K562 (cell line): ENCODE measurements around the gene SBK1. TPM values are rescaled to one million over a fixed set of nuclear protein-coding genes. Genes with fewer than 3 reads are reported as not detected.

Source experiments
- ATAC-seq: fragments of 200-7000 bp; cut with Tn5 transposase; 3 replicates; pipeline ENCODE4 v1.9.1; 2020; ENCODE audit warnings: moderate library complexity
- BruUV-seq: library from RNA; stranded (reverse); fragments of 400-500 nt; replicated peaks from 2 replicates; lab custom pipeline; 2021; lab: Mats Ljungman, UMichigan
- CTCF ChIA-PET: fragments of 300-600 bp; formaldehyde crosslinking; extraction: SDS; loops from one replicate; lab custom pipeline; 2021; ENCODE audit warnings: low intra/inter-chr PET ratio; lab: Yijun Ruan, JAX
- POLR2A ChIA-PET: fragments of 300-600, 350-650 bp; sonication (Branson Sonifier 250); formaldehyde crosslinking; extraction: SDS; loops from one replicate; lab custom pipeline; 2021; ENCODE audit warnings: antibody characterized with exemption, inconsistent platforms; lab: Yijun Ruan, JAX
- DNase-seq, 4 experiments: peaks; one replicate each; pipeline versions ENCODE4 v3.0.0 to v3.0.0-alpha.2; 2011 to 2018; ENCODE audit warnings: low spot score in 3 of 4, mixed read lengths in 3 of 4; ENCODE audit errors: extremely low read depth in 1 of 4
- FAIRE-seq: peaks from 2 replicates; lab custom pipeline; 2011; peaks lifted over from hg19 to GRCh38; lab: Jason Lieb, UNC
- H2AFZ ChIP-seq: 2 replicates; pipeline ENCODE4 v1.6.0; 2011; ENCODE audit warnings: low read depth, low read length, control low read depth, inconsistent platforms
- H3K27ac ChIP-seq: fragments of 200-600 bp; 3 replicates; pipeline ENCODE4 v1.8.0; 2011; ENCODE audit warnings: low read depth, mild to moderate bottlenecking, control low read depth, inconsistent platforms, low read length, moderate library complexity, mixed read lengths; ENCODE audit errors: extremely low read depth
- H3K27me3 ChIP-seq, 2 experiments: fragments of 300-600 bp in 1 of 2; 2 replicates in 1 of 2; 3 replicates in 1 of 2; pipeline versions ENCODE4 v1.6.0 to v1.8.0; 2011; ENCODE audit warnings: inconsistent platforms in 2 of 2, low read length in 2 of 2, mild to moderate bottlenecking in 1 of 2, mixed read lengths in 1 of 2, moderate library complexity in 1 of 2; ENCODE audit not compliant: control insufficient read depth in 2 of 2, insufficient read depth in 2 of 2
- H3K36me3 ChIP-seq: fragments of 300-600 bp; 3 replicates; pipeline ENCODE4 v1.8.0; 2011; ENCODE audit warnings: mild to moderate bottlenecking, low read length, inconsistent platforms; ENCODE audit not compliant: control insufficient read depth, insufficient read depth
- H3K4me1 ChIP-seq, 2 experiments: fragments of 200-600 bp in 1 of 2; replicated peaks in 1 of 2; 2 replicates in 1 of 2; 3 replicates in 1 of 2; pipeline versions ENCODE4 v1.5.1 to v1.8.0; 2011; ENCODE audit warnings: inconsistent platforms in 2 of 2, low read length in 2 of 2, mild to moderate bottlenecking in 1 of 2, mixed read lengths in 1 of 2, moderate library complexity in 1 of 2; ENCODE audit not compliant: control insufficient read depth in 2 of 2, insufficient read depth in 2 of 2
- H3K4me2 ChIP-seq: 2 replicates; pipeline ENCODE4 v1.6.1; 2011; ENCODE audit warnings: low read length, control low read depth, inconsistent platforms, mixed read lengths; ENCODE audit not compliant: insufficient read depth
- H3K4me3 ChIP-seq: fragments of 200-600 bp; sonication (generic), shearing (Covaris generic); 2 replicates; pipeline ENCODE4 v1.5.1; 2016; ENCODE audit warnings: control low read depth, inconsistent platforms
- H3K79me2 ChIP-seq: fragments of 200-600 bp; 3 replicates; pipeline ENCODE4 v1.8.0; 2011; ENCODE audit warnings: low read length, inconsistent platforms; ENCODE audit not compliant: control insufficient read depth, insufficient read depth
- H3K9ac ChIP-seq, 2 experiments: 2 replicates each; pipeline versions ENCODE4 v1.6.0 to v1.6.1; 2011; ENCODE audit warnings: low read depth in 2 of 2, low read length in 2 of 2, control low read depth in 1 of 2, inconsistent platforms in 1 of 2, mild to moderate bottlenecking in 1 of 2, mixed read lengths in 1 of 2; ENCODE audit not compliant: insufficient read depth in 1 of 2
- H3K9me1 ChIP-seq: one replicate; pipeline ENCODE4 v1.6.0; 2011; ENCODE audit warnings: inconsistent platforms, mild to moderate bottlenecking, low read length, moderate library complexity; ENCODE audit not compliant: control insufficient read depth, insufficient read depth
- H3K9me3 ChIP-seq: replicated peaks from 2 replicates; pipeline ENCODE4 v1.5.1; 2011; ENCODE audit warnings: low read depth, low read length, inconsistent platforms; ENCODE audit not compliant: control insufficient read depth, insufficient read depth
- H4K20me1 ChIP-seq: replicated peaks from 2 replicates; pipeline ENCODE4 v1.6.1; 2011; ENCODE audit warnings: low read length, inconsistent platforms, mixed read lengths; ENCODE audit not compliant: control insufficient read depth, insufficient read depth
- ARID1B ChIP-seq: fragments of 450-650 bp; IDR thresholded peaks from 2 replicates; pipeline ENCODE4 v1.6.1; 2016; ENCODE audit warnings: antibody characterized with exemption, mild to moderate bottlenecking, inconsistent platforms
- FOXA3 ChIP-seq, 2 experiments: fragments of 450-650 bp in 1 of 2; sonication (generic) in 1 of 2; formaldehyde crosslinking; IDR thresholded peaks in 1 of 2; conservative IDR thresholded peaks in 1 of 2; 2 replicates each; pipeline versions ENCODE4 v1.4.0 to v1.8.0; 2020 to 2022; ENCODE audit warnings: mild to moderate bottlenecking in 2 of 2, missing genetic modification reagents in 1 of 2
- PHF20 ChIP-seq: fragments of 450-650 bp; IDR thresholded peaks from 2 replicates; pipeline ENCODE4 v1.6.1; 2018; ENCODE audit not compliant: partially characterized antibody
- PHTF2 ChIP-seq: fragments of 250-450 bp; sonication (Bioruptor Pico); IDR thresholded peaks from 2 replicates; pipeline ENCODE4 v1.5.0; 2021; ENCODE audit warnings: mild to moderate bottlenecking
- SETDB1 ChIP-seq: IDR thresholded peaks from one replicate; pipeline ENCODE4 v1.6.1; 2012; ENCODE audit warnings: low read length, control low read depth, inconsistent platforms
- TCF3 ChIP-seq: sonication (generic); formaldehyde crosslinking; IDR thresholded peaks from 2 replicates; pipeline ENCODE4 v1.4.0; 2020; ENCODE audit warnings: mild to moderate bottlenecking, missing genetic modification reagents
- WGBS: fragments of 100-300 bp; shearing (Covaris generic); methylation state at CpG from one replicate; pipeline ENCODE4 v1.1.6; 2016; ENCODE audit warnings: low coverage, mixed read lengths; ENCODE audit not compliant: insufficient coverage; ENCODE audit errors: missing lambda C conversion rate; 5-methylcytosine and 5-hydroxymethylcytosine counted together
- in situ Hi-C: fragments of 300-500 bp; cut with MboI; formaldehyde crosslinking; loops from 4 replicates; pipeline ENCODE4 v1.15.0; 2018; ENCODE audit warnings: inconsistent platforms, mixed read lengths
- intact Hi-C: fragments of 100-400 bp; cut with micrococcal nuclease; formaldehyde crosslinking; loops from 2 replicates; pipeline ENCODE4 v1.14.2; 2022
- polyA plus RNA-seq, 8 experiments: library from polyadenylated mRNA; depleted of rRNA in 4 of 8; stranded (reverse) in 5 of 8; unstranded in 3 of 8; fragments of >200 nt; fragmentation: Nextera tagmentation in 2 of 8; fragmentation: Illumina TruSeq in 1 of 8; extraction: Ambion mirVana in 2 of 8; extraction: Trizol in 1 of 8; gene quantifications; 2 replicates each; pipeline versions ENCODE4 v1.2.1 to v1.2.3, GENCODE V29; 2011 to 2014; ENCODE audit warnings: inconsistent platforms in 1 of 8, missing spikeins in 1 of 8
- total RNA-seq, 7 experiments: library from RNA; depleted of rRNA in 6 of 7; stranded (reverse); fragments of >200 nt in 6 of 7; fragmentation: Illumina TruSeq in 2 of 7; extraction: Trizol in 2 of 7; gene quantifications; 2 replicates each; pipeline versions ENCODE4 v1.2.1 to v1.2.3, GENCODE V29; 2011 to 2021; ENCODE audit warnings: low replicate concordance in 1 of 7
- TF ChIP-seq, protein P1 (sequence below): sonication (generic); formaldehyde crosslinking; IDR thresholded peaks from 2 replicates; pipeline ENCODE4 v1.8.1; 2023; ENCODE audit warnings: mild to moderate bottlenecking, missing genetic modification reagents, moderate library complexity
- TF ChIP-seq, protein P2 (sequence below): fragments of 250-450 bp; sonication (Bioruptor Pico); IDR thresholded peaks from 2 replicates; pipeline ENCODE4 v1.5.0; 2020; ENCODE audit warnings: mild to moderate bottlenecking, borderline replicate concordance
- TF ChIP-seq, protein P3 (sequence below): fragments of 250-450 bp; sonication (Bioruptor Pico); IDR thresholded peaks from 2 replicates; pipeline ENCODE4 v1.5.1; 2021; ENCODE audit warnings: mild to moderate bottlenecking

The SBK1 gene
- total and polyA plus RNA-seq, 9 of the 15 experiments (the other 6 are each of a cell fraction or from before 2014, with no cell fraction given) = 0.01 to 0.07 (median 0.03) TPM; not detected in 6

DNA sequence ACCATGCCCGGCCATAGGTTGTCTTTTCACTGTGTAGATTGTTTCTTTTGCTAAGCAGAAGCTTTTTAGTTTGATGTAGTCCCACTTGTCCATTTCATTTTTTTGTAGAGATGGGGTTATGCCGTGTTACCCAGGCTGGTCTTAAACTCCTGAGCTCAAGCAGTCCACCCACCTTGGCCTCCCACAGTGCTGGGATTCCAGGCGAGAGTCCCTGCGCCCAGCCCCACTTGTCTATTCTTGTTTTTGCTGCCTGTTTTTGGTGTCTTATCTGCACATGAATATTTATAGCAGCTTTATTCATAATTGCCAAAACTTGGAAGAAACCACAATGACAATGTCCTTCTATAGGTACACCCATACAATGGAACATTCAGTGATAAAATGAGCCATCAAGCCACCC, 18.8 kb upstream of the SBK1 start (continued):
- TF ChIP-seq, protein P1, sequence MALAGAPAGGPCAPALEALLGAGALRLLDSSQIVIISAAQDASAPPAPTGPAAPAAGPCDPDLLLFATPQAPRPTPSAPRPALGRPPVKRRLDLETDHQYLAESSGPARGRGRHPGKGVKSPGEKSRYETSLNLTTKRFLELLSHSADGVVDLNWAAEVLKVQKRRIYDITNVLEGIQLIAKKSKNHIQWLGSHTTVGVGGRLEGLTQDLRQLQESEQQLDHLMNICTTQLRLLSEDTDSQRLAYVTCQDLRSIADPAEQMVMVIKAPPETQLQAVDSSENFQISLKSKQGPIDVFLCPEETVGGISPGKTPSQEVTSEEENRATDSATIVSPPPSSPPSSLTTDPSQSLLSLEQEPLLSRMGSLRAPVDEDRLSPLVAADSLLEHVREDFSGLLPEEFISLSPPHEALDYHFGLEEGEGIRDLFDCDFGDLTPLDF = no peak

DNA sequence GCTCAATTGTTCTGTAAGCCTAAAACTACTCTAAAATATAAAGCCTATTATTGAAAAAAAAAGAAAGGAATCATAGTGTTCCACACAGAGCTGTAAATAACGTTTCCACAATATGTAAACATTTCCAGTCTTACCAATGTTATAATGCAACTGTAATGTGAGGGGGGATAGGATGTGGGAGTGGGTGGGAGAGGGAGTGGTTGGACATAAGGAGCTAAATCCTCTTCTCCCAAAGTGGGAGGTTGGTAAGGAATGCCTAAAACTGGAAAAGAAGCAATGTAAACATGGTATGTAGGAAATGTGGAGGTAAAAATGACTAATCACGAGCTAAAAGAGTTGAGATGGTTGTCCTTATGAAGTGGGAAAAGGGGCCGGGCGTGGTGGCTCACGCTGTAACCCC, 17.6 kb upstream of the SBK1 start:
- no peak for TF ChIP-seq FOXA3 (CRISPR knock-in tag; conservative IDR thresholded peaks at IDR 0.05 in 1 of 2, IDR thresholded peaks at IDR 0.05 in 1 of 2)
- TF ChIP-seq, protein P2, sequence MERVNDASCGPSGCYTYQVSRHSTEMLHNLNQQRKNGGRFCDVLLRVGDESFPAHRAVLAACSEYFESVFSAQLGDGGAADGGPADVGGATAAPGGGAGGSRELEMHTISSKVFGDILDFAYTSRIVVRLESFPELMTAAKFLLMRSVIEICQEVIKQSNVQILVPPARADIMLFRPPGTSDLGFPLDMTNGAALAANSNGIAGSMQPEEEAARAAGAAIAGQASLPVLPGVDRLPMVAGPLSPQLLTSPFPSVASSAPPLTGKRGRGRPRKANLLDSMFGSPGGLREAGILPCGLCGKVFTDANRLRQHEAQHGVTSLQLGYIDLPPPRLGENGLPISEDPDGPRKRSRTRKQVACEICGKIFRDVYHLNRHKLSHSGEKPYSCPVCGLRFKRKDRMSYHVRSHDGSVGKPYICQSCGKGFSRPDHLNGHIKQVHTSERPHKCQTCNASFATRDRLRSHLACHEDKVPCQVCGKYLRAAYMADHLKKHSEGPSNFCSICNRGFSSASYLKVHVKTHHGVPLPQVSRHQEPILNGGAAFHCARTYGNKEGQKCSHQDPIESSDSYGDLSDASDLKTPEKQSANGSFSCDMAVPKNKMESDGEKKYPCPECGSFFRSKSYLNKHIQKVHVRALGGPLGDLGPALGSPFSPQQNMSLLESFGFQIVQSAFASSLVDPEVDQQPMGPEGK (CRISPR knock-in tag) = no peak
- no peak for TF ChIP-seq ARID1B
- TF ChIP-seq PHTF2 = no peak
- TF ChIP-seq, protein P3, sequence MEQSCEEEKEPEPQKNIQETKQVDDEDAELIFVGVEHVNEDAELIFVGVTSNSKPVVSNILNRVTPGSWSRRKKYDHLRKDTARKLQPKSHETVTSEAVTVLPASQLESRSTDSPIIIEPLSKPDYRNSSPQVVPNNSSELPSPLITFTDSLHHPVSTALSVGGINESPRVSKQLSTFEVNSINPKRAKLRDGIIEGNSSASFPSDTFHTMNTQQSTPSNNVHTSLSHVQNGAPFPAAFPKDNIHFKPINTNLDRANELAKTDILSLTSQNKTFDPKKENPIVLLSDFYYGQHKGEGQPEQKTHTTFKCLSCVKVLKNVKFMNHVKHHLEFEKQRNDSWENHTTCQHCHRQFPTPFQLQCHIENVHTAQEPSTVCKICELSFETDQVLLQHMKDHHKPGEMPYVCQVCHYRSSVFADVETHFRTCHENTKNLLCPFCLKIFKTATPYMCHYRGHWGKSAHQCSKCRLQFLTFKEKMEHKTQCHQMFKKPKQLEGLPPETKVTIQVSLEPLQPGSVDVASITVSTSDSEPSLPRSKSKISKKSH = no peak
- TF ChIP-seq PHF20 = no peak
- no peak for TF ChIP-seq SETDB1
- TF ChIP-seq TCF3 (CRISPR knock-in tag) = no peak
- CTCF ChIA-PET = no interaction called here
- Histone ChIP-seq H3K27me3 (peaks cover 18 to 54% of the 10 kb centered on the region in 2 experiments), H3K79me2 (no peaks in the 10 kb centered on the region), H3K9ac (no peak overlapping the region), H2AFZ (no peak overlapping the region), H3K4me1 (peaks cover 4 to 11% of the 10 kb centered on the region in 2 experiments; a peak in 2 of 5 replicates), H3K4me2 (no peak overlapping the region), H3K9me1 (no peaks in the 10 kb centered on the region), H4K20me1 (no peaks in the 10 kb centered on the region), H3K36me3 (no peaks in the 10 kb centered on the region), H3K9me3 (no peaks in the 10 kb centered on the region; the same call in 1 of the 2 replicates), H3K27ac (no peak overlapping the region), H3K4me3 (no peak overlapping the region)
- ATAC-seq (no peak), FAIRE-seq (no peak), DNase-seq (no peak)
- WGBS = 0% methylated on average over 5 of the region's 5 CpGs
- POLR2A ChIA-PET = no interaction called here
- in situ Hi-C loops = no loop called here
- no TSS peak for BruUV-seq
- intact Hi-C loops = loop anchor here (10.0 kb wide), 1 partner anchor 250 kb away; no protein-coding TSS in a partner anchor
